Activated CD4-positive, alpha-beta T cell treated with anti-CD3 and anti-CD28 coated beads, Interleukin-2, amount 50 U/mL, for 4 hours (primary cell): ENCODE measurements around the gene DNTT.

Experiments
- DNase-seq, 2 experiments: peaks; one replicate each; pipeline ENCODE4 v3.0.0-alpha.2; 2020

Gene DNTT

DNA sequence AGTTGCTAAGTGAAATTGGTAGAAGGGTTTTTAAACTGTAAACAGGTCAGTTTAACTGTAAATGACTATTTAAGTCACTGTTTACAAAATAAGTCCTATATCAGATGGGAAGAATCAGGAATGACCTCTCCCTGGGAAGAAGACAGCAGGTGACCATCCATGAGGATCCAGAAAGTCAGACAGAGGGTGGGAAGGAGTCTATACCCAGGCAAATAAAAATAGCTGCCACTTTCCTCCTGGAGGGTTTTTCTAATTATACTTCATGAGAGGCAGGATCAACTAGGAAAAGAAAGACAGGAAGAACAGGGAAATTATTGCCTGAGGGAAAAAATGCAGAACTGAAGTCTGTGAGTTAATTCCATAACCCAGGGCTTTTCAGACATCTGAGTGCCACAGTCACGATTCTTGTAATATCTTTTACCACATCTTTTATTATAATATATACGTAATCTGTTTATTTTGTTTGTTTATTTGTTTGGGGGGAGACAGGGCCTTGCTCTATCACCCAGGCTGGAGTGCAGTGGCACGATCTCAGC, 7.0 kb downstream of the DNTT start:
- DNase-seq = no peak

DNA sequence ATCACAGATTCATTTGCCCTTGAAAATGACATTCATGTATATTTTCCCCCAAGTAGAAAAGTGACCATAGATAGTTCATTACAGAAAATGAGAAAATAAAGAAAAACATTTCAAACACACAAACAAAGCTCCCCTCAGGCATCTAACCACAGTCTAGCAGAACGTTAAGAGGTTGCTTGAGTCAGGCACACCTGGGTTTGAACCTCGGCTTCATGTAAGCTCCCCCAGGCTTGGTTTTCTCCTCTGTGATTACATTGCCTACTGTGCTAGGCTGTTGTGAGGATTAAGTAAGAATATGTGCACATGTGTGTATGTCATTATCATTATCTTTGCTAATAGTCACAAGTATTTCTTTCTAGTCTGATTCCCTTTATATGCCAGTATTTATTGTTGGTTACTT, 9.1 kb downstream of the DNTT start:
- no peak for DNase-seq

DNA sequence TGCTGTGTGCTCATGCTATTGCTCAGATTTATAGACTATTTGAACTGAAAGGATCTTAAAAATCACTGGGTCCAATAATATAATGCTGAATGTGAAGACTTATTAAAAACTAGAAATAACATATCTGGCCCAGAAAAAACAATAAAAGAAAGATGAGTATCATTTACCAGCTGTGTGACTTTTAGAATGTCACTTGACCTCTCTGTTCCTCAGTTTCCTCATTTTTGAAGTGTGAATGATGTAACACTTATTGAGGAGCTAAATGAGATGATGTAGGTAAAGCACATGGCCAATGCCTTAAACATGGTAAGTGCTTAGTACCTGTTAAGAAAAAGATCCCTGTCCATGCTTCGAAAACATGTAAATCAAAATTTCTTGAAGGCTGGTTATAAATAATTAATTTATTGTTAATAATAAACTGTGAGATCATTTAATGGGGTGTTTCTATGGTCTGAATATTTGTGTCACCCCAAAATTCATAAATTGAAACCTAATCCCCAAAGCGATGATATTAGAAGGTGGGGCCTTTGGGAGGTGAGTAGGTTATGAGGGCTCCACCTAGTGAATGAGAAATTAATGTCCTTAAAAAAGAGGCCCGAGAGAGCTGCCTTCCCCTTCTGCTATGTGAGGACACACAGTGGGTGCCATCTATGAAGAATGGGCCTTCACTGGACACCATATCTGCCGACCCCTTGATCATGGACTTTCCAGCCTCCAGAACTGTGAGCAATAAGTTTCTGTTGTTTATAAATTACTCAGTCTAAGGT, 13.0 kb downstream of the DNTT start:
- DNase-seq = no peak

DNA sequence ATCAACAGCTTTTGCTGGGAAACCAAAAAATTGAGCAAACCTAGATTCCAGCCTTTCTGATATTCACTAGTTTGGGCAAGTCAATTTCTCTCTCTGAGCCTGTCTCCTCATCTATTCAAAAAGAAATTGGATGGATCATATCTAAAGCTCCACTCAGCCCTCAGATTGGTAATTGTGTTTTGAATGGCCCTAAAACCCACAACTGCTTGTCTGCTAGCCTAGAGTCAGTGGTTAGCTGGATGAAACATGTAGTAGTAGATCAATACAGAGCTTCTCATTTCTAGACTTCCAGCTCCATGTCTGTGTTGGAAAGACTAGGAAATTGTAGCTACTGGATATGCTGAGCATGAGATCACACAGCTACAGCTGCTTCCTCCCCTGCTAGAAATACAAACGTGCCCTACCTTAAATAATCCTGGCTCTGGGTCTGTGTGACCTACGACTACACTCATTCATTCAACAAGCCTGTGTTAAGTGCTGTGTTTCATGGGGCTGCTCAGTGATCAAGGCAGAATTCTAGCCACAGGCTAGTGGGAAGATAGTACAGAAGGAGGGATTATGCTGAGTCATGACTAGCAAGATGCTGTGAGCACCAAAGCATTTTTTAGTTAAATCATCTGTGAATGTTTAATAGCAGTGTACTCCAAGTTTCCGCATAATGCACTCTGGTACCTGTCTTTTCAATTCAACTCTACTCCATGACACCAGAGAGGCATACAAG, 15.7 kb downstream of the DNTT start:
- no peak for DNase-seq

DNA sequence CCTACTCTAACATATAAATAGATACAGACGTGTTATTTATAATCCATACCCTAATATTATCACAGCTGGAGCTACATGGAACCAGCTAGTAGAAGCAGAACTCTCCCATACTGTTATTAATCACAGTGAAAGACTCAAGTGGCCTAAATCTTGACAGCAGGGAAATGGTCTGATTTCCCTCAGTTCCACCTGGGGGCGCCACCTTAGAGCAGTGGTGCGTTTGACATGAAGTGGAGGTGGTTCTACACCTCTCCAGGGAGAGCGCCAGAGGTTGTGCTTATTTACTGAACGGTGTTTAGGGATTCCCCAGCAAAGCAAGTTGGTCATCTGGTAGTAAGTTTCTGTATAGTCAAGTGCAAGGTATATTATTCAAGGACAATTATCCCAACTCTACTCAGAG, 17.6 kb downstream of the DNTT start:
- DNase-seq = no peak

DNA sequence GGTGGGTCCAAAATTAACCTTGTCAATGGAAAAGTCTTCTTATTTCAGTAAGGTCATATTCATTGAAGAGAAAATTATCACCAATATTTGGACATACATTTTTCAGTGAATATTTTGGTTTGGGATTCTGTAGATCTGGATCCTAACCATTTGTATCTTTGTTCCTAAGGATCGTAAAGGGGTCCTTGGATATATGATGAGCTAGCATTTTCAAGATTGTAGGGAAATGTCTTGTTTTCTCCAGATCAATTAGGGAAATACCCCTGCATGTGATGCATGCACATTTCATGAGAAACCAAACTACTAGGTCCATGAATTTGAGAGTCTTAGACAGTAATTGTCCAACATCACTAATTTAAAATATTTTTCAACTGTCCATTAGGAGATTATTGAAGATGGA, 18.0 kb downstream of the DNTT start:
- no peak for DNase-seq

DNA sequence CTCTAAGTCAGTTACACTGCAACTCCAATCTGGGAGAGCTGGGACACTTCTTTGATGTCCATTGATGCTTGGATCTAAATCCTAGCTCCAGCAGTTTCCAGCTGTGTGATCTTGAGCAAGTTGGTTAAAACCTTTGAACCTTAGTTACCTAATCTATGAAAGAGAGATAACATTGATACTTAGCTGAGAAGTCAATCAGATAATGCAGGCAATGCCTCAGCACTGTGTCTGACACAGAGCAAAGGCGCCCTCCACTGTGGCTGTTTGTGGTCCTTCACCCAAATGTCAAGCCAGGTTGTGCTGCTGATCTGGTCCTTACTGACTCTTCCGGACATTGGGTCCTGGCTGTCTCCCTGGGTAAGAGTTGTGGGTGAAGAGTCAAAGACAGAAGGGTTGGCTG, 20.2 kb downstream of the DNTT start:
- DNase-seq = no peak

DNA sequence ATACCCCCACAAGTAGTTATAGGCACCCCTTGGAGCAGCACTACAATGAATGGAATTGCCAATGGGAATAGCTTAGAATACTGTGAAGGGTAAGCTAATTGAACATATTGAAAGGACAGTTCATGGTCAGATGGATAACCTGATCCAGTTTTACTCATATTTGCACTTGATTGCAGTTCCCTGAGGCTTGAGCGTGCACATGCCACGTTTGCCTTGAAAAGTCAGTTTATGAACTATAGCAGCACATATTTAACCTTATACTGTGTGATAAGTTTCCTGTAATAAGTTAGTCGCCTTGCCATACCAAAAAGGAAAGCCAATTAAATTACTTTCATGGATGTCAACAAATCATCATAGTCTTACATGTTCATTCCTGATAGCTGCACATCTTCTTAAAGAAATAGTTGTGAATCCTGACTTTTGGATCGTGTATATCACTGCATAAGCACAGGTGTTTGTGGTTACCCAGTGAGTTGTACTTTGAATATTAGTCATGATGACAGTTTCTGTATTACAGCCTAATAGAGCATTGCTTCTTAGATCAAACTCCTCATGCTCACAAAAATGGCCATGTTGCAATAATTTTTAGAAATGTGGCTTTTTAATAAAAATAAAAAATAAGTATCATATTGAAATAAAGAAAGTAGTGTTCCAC, 21.6 kb downstream of the DNTT start:
- DNase-seq = no peak

DNA sequence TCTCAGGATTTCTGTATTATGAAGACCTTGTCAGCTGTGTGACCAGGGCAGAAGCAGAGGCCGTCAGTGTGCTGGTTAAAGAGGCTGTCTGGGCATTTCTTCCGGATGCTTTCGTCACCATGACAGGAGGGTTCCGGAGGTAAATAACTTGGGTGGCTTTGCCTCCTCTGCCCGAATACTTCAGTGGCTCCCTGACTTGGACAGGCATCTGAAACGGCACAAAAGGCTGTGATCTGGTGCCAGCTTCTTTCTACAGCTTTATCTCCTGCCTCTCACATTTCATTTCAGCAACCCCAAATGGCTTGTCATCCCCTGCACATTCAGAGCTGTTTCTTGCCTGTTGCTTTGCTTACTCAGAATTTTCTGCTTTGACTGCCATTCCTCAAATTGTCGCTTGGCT, 23.2 kb downstream of the DNTT start:
- DNase-seq = no peak

DNA sequence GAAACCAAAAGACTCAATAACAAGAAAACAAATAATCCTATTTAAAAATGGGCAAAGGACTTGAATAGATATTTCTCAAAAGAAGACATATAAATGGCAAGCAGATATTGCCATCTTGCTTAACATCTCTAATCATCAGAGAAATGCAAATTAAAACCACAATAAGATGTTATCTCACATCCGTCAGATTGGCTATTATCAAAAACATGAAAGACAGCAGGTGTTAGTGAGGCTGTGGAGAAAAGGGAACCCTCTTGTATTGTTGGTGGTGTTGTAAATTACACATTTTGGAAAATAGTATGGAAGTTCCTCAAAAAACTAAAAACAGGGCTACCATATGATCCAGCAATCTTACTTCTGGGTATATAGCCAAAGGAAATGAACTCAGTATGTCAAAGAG, 28.9 kb downstream of the DNTT start:
- DNase-seq = no peak

DNA sequence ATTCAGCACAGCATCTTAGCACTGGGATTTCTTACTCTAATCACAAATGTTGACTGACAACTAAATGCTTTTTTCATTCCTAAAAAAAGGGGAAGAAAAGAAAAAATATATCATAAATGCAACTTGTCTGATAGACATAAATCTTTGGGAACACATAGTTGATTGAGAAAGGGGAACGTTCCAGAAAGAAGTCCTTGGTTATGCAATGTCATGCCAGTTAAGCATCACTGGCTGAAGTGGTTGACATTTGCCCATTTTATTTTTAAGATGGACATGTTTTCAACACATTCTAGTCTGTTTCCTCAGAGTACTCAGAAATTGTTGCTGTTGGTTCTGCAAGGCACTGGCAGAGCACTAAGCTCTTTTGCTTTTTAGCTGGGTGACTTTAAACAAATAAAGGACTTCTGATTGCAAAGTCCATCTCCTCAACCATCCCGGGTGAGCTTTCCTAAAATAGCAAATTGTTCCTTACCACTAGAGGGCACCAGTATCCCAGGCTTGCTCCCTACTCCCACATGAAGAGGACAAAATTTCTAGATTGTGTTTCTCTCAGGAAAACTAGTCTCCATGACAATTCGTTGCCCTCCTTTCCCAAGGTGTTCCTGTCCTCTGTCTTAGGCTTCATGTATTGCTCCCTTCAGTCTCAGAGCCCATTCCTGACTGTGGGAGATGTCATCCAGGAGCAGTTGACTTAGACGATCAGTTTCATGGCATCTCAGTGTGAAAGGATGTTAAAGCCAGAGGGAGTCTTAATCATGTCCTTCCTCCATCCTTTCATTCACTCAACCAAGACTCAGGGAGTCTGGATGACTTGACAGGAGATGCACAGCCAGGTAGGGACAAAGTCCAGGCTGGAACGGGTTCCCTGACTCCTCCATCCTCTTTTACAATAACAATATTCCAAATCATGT, 30.6 kb downstream of the DNTT start:
- DNase-seq = no peak

DNA sequence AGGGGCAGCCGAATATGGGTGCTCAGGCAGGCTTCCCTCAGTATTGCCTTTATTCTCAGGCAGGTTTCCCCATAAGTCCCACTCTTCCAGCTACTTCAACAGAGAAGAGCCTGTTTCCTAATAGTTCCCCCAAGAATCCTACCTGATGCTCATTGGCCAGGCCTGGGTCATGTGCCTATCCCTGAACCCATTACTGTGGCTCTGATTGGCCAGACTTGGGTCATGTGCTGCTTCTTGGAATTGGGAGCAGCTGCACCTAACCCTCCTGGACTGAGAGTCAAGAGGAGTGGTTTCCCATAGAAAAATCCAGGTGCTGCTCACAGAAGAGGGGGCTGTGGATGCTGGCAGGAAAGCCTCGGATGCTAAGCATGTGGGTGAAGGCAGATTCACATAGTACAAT, 32.9 kb downstream of the DNTT start:
- DNase-seq = no peak

DNA sequence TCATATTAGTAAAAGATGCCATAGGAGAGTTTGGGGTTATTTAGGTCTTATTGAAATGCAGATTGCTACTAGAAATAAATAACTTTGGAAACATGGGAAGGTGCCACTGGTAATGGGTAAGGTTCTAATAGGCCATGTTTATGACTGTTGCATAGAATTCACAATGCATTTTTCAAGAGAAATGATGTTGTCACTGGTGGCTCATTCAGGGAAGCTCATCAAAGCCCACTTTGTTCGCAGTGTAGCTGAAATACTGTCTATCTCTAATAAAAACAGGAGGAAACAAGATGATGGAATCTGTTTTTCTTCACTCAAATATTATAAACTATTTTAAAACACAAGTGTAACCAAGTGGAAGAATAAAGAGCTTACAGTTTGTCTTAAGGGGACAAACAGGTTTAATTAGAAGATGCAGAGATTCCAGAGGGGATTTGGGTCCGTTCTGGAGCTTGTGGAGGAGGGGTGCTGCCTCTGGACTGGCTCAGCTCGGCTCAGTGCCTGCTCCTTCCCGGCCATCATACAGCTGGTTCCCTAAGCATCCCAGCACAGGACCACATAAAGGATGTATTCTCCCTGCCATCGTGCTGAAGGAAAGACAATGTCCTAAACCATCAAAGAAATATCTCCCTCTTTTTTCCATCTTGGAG, 34.2 kb downstream of the DNTT start:
- no peak for DNase-seq

DNA sequence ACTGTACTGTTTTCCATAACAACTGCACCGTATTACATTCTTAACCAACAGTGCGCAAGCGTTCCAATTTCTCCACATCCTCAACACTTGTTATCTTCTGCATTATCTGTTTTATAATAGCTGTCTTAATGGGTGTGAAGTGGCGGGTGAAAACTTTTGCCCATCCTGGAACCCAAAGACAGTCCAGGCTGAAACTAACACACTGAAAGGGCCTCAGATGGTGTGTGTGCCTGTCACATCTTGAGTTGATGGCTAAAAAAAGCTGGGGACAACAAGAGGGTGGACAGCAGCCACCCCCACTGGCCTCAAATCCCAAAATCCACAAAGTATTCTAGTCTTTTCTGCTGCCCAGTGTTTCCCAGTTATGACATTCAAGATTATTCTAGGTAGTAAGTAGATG, 35.1 kb downstream of the DNTT start:
- DNase-seq = no peak

DNA sequence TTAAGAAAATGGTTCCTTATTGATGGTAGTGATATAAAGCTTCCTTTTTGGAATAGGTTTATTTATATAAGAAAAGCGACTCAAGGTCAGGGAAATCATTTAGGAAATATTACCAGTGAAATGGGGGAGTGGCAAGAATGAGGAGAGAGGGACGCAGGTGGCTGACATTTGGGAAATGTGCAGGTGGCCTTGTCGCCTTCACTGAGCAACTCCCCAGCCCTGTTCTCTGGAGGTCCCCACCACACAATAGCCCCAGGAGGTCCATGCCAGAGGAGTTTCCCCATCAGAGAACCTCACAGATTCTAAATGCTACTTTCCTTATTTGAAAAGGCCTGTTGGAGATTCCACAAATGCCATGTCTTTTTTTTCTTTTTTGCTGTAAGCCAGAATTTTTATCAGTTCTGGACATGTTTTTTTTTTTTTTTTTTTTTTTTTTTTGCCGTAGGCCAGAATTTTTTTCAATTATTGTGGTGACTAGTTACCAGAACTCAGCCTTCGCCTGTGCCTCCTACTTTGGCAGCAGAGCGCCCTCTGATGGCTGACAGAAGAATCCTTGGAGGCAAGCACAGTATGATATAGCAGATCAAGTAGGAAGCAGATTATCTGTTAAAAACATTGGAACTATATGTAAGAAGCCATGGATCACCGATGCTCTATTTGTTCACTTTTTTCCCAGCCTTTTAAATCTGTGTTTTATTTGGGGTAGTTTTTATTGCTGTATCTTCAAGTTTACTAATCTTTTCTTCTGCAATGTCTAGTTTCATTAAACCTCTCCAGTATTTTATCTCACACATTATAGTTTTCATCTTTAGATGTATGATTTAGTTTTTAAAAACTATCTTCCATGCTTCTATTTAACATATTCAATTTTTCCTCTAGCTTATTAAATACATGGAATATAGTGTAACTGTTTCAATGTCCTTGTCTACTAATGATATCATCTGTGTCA, 36.0 kb downstream of the DNTT start:
- peak; percentile 35 to 40 for DNase-seq

DNA sequence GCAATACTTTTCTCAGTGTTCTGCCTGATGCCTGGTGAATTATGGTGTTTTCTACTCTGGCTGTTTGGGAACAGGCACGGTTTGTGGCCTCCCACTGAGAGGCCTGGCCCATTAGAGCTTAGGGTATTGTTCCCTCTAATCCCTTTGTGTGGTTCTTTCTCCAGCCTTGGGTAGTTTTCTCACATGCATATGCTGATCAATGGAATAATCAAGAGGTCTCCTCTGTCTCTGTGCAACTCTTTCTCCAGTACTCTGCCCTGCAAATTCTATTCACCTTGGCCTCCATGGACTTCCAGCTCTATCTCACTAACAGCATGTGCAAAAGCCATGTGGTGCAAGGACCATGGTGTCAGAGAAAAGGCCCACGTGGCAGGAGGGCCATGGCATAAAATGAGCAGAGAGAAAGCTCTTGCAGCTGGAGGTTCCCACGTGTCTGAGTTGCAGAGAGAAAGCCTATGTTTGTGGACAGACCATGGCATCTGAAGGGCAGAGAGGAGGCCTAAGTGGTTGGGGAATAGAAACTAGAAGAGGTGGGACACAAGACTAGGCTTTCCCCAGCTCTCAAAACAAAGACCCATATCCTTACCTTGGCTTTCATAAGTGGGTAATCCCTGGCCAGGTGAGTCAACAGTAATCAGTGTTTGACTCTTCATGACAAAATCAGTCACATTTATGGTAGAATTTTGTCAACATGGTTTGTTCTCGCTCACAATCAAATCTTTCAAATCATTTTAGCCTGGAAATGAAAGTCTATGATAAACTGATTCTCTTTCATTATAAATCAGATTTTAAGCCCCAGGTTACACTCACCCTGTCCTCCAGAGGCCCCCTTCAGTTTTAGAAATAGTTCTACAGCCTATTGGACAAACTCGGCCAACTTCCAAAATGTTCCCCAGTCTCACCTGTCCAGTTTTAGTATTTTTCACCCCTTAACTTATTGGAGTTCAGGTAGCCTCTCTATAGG, 37.3 kb downstream of the DNTT start:
- DNase-seq = no peak

DNA sequence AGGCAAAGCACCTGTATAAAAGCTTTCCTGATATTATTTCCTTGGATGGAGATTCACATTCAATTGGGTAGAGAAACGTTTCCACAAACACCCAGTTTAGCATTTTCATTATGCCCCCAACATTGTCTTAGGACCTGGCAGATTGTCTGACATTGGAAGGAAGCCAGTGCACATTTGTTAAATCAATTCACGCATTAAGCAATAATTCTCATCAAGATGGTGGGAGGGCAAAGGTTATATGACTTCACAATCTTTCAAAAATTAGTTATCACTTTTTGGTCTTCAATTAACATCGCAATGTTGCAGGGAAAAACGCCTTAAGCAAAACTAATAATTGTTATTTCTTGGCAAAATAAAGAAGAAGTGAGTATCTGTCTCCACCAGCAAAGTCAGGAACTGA, 38.2 kb downstream of the DNTT start:
- no peak for DNase-seq

DNA sequence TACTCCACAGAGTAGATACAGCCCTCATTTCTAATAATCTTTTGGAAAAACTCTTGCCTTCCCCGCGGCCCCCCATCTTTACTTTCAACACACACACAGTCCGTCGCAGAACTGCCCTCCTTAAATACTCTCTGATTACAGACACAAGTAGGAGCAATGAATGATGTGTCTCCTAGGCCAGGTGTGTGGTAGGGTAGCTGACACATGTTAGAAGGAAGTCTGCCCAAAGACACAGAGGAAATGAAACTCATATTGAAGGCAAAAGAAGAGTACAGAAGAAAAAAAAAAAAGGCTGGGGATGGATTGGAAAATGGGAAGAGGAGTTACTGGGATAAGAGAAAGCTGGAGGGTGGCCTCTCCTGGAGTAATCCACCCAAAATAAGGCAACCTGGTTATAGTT, 39.9 kb downstream of the DNTT start:
- DNase-seq = no peak

DNA sequence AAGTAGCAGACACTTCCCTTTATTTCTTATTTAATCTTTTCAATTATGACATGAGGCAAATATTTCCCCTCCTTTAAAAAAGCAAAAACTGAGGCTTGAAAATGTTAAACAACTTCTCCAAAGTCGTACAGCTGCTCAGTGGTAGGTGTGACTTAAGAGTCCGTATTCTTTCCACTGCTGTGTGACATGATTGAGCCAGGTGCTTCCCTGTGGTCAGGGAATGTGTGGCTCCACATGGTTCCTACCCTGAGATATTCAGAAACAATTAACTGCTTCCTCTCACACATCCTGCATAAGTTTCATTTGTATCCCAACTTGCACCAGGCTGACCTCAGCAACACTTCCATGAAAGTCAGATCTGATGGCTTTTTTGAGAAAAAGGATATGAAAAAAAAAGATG, 41.0 kb downstream of the DNTT start:
- no peak for DNase-seq

DNA sequence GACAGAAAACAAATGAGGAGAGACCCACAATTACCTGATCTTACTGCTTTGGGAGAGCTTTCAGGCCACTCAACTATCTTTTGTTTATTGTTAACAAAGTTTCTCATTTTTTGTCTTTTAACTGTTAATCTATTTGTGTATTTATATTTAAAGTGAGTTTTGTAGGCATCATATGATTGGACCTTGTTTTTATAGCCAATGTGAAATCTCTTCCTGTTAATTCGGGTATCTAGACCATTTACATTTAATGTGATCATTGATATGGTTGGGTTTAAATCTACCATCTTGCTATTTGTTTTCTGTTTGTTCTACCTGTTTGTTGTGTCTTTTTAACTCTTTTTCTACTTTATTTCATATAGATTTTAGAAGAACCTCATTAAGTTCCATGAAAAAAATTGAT, 42.1 kb downstream of the DNTT start:
- no peak for DNase-seq
